ENCODE data around the gene CDC25B. TPM values are rescaled to one million over a fixed set of nuclear protein-coding genes. Genes with fewer than 3 reads are reported as not detected.
A peak's percentile ranks its signal among the peaks of the same experiment; 100 is the strongest.

CDC25B gene
- total and polyA plus RNA-seq, 4 experiments from 2014 or later: 25.9 to 420 (median 233) TPM

- DNase-seq: no peak
- intact Hi-C loops (cut with micrococcal nuclease): loop anchor here (1.0 to 10.0 kb wide), 8 partner anchors 10 to 264 kb away; partner anchors contain the start of genes CDC25B, CENPB and MAVS
- ChIA-PET POLR2A (ENCODE audit: partially characterized antibody) (interaction anchor here (0.5 to 6.1 kb wide), 17 partner anchors 9 to 264 kb away, joined by 3 to 180 read pairs (median 6); partner anchors contain the start of genes ADISSP, CENPB, MAVS and SPEF1), CTCF (ENCODE audit: partially characterized antibody) (interaction anchor here (0.7 to 3.4 kb wide), 16 partner anchors 9 to 270 kb away, joined by 3 to 33 read pairs (median 6); partner anchors contain the start of genes ADISSP and CDC25B)
- peak overlapping the region; percentile 99 for H3K27ac ChIP-seq (ENCODE audit: low read depth, low read length)
- Mint-ChIP-seq H3K9me3 (no peaks in the 10 kb centered on the region), H3K27ac (peak overlapping the region; percentile 96 to 99 (median 99)), H3K4me1 (peaks cover 24 to 58% (median 42%) of the 10 kb centered on the region in 4 donors), H3K27me3 (no peaks in the 10 kb centered on the region), H3K36me3 (peaks cover 11 to 30% of the 10 kb centered on the region in 2 donors), H3K4me3 (peak overlapping the region; percentile 83 to 94 (median 91))
- no peaks in the 10 kb centered on the region for H3K27me3 ChIP-seq (ENCODE audit: insufficient read depth, low read length)
- peaks cover 19% of the 10 kb centered on the region for H3K36me3 ChIP-seq (ENCODE audit: insufficient read depth, low read length)
- H3K4me3 ChIP-seq (ENCODE audit: low read length in 2 of 2): peak overlapping the region; percentile 78 to 88
- H3K4me1 ChIP-seq (ENCODE audit: insufficient read depth, low read length): peaks cover 44% of the 10 kb centered on the region
- H3K9me3 ChIP-seq (ENCODE audit: control insufficient read depth in 1 of 2, low read length in 2 of 2): no peaks in the 10 kb centered on the region
Observed at GRCh38 chr20:3820901-3821727, 25.0 kb downstream of the CDC25B start.

- Mint-ChIP-seq H3K36me3 (peaks cover 11 to 34% of the 10 kb centered on the region in 2 donors), H3K9me3 (no peaks in the 10 kb centered on the region), H3K27me3 (no peaks in the 10 kb centered on the region), H3K4me3 (peak overlapping the region in 5 of 8 donors; percentile 83 to 94 (median 88)), H3K27ac (peak overlapping the region in 6 of 7 donors; percentile 96 to 99 (median 99)), H3K4me1 (peaks cover 18 to 49% (median 35%) of the 10 kb centered on the region in 4 donors)
- ChIA-PET POLR2A (ENCODE audit: partially characterized antibody) (interaction anchor here (1.5 to 6.1 kb wide), 5 partner anchors 34 to 216 kb away, joined by 3 to 180 read pairs (median 19); partner anchors contain the start of genes ADISSP, CENPB and SPEF1), CTCF (ENCODE audit: partially characterized antibody) (interaction anchor here (1.6 to 2.4 kb wide), 4 partner anchors 23 to 54 kb away, joined by 6 to 33 read pairs (median 14); partner anchors contain the start of genes ADISSP and CDC25B)
- H3K4me1 ChIP-seq (ENCODE audit: insufficient read depth, low read length): peaks cover 37% of the 10 kb centered on the region
- H3K4me3 ChIP-seq (ENCODE audit: low read length in 2 of 2): no peak overlapping the region
- H3K9me3 ChIP-seq (ENCODE audit: control insufficient read depth in 1 of 2, low read length in 2 of 2): no peaks in the 10 kb centered on the region
- H3K27me3 ChIP-seq (ENCODE audit: insufficient read depth, low read length): no peaks in the 10 kb centered on the region
- no peak overlapping the region for H3K27ac ChIP-seq (ENCODE audit: low read depth, low read length)
- DNase-seq: no peak
- intact Hi-C loops (cut with micrococcal nuclease): loop anchor here (2.0 to 10.0 kb wide), 2 partner anchors 33 to 263 kb away; no protein-coding TSS in a partner anchor
- peaks cover 20% of the 10 kb centered on the region for H3K36me3 ChIP-seq (ENCODE audit: insufficient read depth, low read length)
Observed at GRCh38 chr20:3821996-3822395, 25.9 kb downstream of the CDC25B start.

- H3K9me3 Mint-ChIP-seq: no peaks in the 10 kb centered on the region
- no peaks in the 10 kb centered on the region for H3K9me3 ChIP-seq (ENCODE audit: control insufficient read depth in 1 of 2, low read length in 2 of 2)
- no peak overlapping the region for H3K4me3 ChIP-seq (ENCODE audit: low read length in 2 of 2)
- DNase-seq: no peak
- peaks cover 20% of the 10 kb centered on the region for H3K36me3 ChIP-seq (ENCODE audit: insufficient read depth, low read length)
- H3K27me3 Mint-ChIP-seq: no peaks in the 10 kb centered on the region
- H3K27me3 ChIP-seq (ENCODE audit: insufficient read depth, low read length): no peaks in the 10 kb centered on the region
- H3K27ac ChIP-seq (ENCODE audit: low read depth, low read length): no peak overlapping the region
- ChIA-PET POLR2A (ENCODE audit: partially characterized antibody) (interaction anchor here (1.0 kb wide), 1 partner anchor 37 kb away, joined by 3 read pairs; the partner anchor contains the start of gene CENPB), CTCF (ENCODE audit: partially characterized antibody) (no interaction called here)
- no peak overlapping the region for H3K4me3 Mint-ChIP-seq
- H3K4me1 ChIP-seq (ENCODE audit: insufficient read depth, low read length): peaks cover 22% of the 10 kb centered on the region
- peaks cover 9 to 30% (median 20%) of the 10 kb centered on the region in 4 donors for H3K4me1 Mint-ChIP-seq
- intact Hi-C loops (cut with micrococcal nuclease): loop anchor here (10.0 kb wide), 1 partner anchor 261 kb away; no protein-coding TSS in a partner anchor
- no peak overlapping the region for H3K27ac Mint-ChIP-seq
- peaks cover 11 to 41% of the 10 kb centered on the region in 2 donors for H3K36me3 Mint-ChIP-seq
Observed at GRCh38 chr20:3823881-3824280, 27.8 kb downstream of the CDC25B start.

- Histone ChIP-seq H3K27me3 (ENCODE audit: insufficient read depth, low read length) (no peaks in the 10 kb centered on the region), H3K36me3 (ENCODE audit: insufficient read depth, low read length) (peaks cover 20% of the 10 kb centered on the region), H3K27ac (ENCODE audit: low read depth, low read length) (no peak overlapping the region), H3K9me3 (ENCODE audit: control insufficient read depth in 1 of 2, low read length in 2 of 2) (no peaks in the 10 kb centered on the region), H3K4me1 (ENCODE audit: insufficient read depth, low read length) (peaks cover 10% of the 10 kb centered on the region), H3K4me3 (ENCODE audit: low read length in 2 of 2) (no peak overlapping the region)
- H3K27ac Mint-ChIP-seq: peak overlapping the region in 1 of 7 donors; percentile 29
- no peaks in the 10 kb centered on the region for H3K9me3 Mint-ChIP-seq
- ChIA-PET POLR2A (ENCODE audit: partially characterized antibody) (interaction anchor here (0.6 kb wide), 1 partner anchor 12 kb away, joined by 4 read pairs; no protein-coding TSS in a partner anchor), CTCF (ENCODE audit: partially characterized antibody) (interaction anchor here (0.8 to 1.0 kb wide), 2 partner anchors 30 to 57 kb away, joined by 3 read pairs; no protein-coding TSS in a partner anchor)
- no peaks in the 10 kb centered on the region for H3K27me3 Mint-ChIP-seq
- DNase-seq: no peak
- peaks cover 4 to 18% (median 10%) of the 10 kb centered on the region in 4 donors for H3K4me1 Mint-ChIP-seq
- intact Hi-C loops (cut with micrococcal nuclease): loop anchor here (10.0 kb wide), 1 partner anchor 259 kb away; no protein-coding TSS in a partner anchor
- peaks cover 11 to 41% of the 10 kb centered on the region in 2 donors for H3K36me3 Mint-ChIP-seq
- no peak overlapping the region for H3K4me3 Mint-ChIP-seq
Observed at GRCh38 chr20:3825526-3825925, 29.4 kb downstream of the CDC25B start.

- DNase-seq: no peak
- no peaks in the 10 kb centered on the region for H3K27me3 ChIP-seq (ENCODE audit: insufficient read depth, low read length)
- H3K27ac ChIP-seq (ENCODE audit: low read depth, low read length): no peak overlapping the region
- peaks cover 20% of the 10 kb centered on the region for H3K36me3 ChIP-seq (ENCODE audit: insufficient read depth, low read length)
- POLR2A ChIA-PET (ENCODE audit: partially characterized antibody): interaction anchor here (0.7 kb wide), 1 partner anchor 44 kb away, joined by 3 read pairs; no protein-coding TSS in a partner anchor
- Mint-ChIP-seq H3K27ac (peak overlapping the region in 2 of 7 donors; percentile 38 to 40), H3K36me3 (peaks cover 11 to 36% of the 10 kb centered on the region in 2 donors), H3K4me1 (peaks cover 2 to 11% (median 5%) of the 10 kb centered on the region in 4 donors), H3K27me3 (no peaks in the 10 kb centered on the region), H3K9me3 (no peaks in the 10 kb centered on the region), H3K4me3 (no peak overlapping the region)
- intact Hi-C loops (cut with micrococcal nuclease): loop anchor here (10.0 kb wide), 1 partner anchor 258 kb away; no protein-coding TSS in a partner anchor
- H3K9me3 ChIP-seq (ENCODE audit: control insufficient read depth in 1 of 2, low read length in 2 of 2): no peaks in the 10 kb centered on the region
- CTCF ChIA-PET (ENCODE audit: partially characterized antibody): interaction anchor here (1.0 kb wide), 1 partner anchor 57 kb away, joined by 3 read pairs; no protein-coding TSS in a partner anchor
- no peak overlapping the region for H3K4me3 ChIP-seq (ENCODE audit: low read length in 2 of 2)
- peaks cover 4% of the 10 kb centered on the region for H3K4me1 ChIP-seq (ENCODE audit: insufficient read depth, low read length)
Observed at GRCh38 chr20:3826420-3826819, 30.3 kb downstream of the CDC25B start.

GRCh38 chr20:3828798-3829197, 32.7 kb downstream of the CDC25B start:
- ChIA-PET POLR2A (ENCODE audit: partially characterized antibody) (no interaction called here), CTCF (ENCODE audit: partially characterized antibody) (no interaction called here)
- H3K4me3 Mint-ChIP-seq: no peak overlapping the region
- H3K4me1 ChIP-seq (ENCODE audit: insufficient read depth, low read length): no peaks in the 10 kb centered on the region
- no peaks in the 10 kb centered on the region for H3K4me1 Mint-ChIP-seq
- no peaks in the 10 kb centered on the region for H3K9me3 Mint-ChIP-seq
- peaks cover 10% of the 10 kb centered on the region for H3K36me3 ChIP-seq (ENCODE audit: insufficient read depth, low read length)
- H3K27me3 Mint-ChIP-seq: no peaks in the 10 kb centered on the region
- no peaks in the 10 kb centered on the region for H3K27me3 ChIP-seq (ENCODE audit: insufficient read depth, low read length)
- H3K9me3 ChIP-seq (ENCODE audit: control insufficient read depth in 1 of 2, low read length in 2 of 2): no peaks in the 10 kb centered on the region
- H3K4me3 ChIP-seq (ENCODE audit: low read length in 2 of 2): no peak overlapping the region
- no peak overlapping the region for H3K27ac ChIP-seq (ENCODE audit: low read depth, low read length)
- H3K36me3 Mint-ChIP-seq: peaks cover 7 to 26% of the 10 kb centered on the region in 2 donors
- peak overlapping the region in 1 of 7 donors; percentile 17 for H3K27ac Mint-ChIP-seq
- DNase-seq: no peak
- intact Hi-C loops (cut with micrococcal nuclease): loop anchor here (10.0 kb wide), 1 partner anchor 256 kb away; no protein-coding TSS in a partner anchor

Measured in CD4-positive, alpha-beta memory T cell (primary cell).